Endothelial cell of umbilical vein (primary cell): ENCODE data around the gene CST8. TPM values are rescaled to one million over a fixed set of nuclear protein-coding genes. Genes with fewer than 3 reads are reported as not detected.

Experiments
- BruUV-seq: library from RNA; stranded (reverse); fragments of 400-500 nt; replicated peaks from 2 replicates; lab custom pipeline; 2021; lab: Mats Ljungman, UMichigan
- CTCF ChIA-PET: fragments of 300-600, 350-600 bp; sonication (Branson Sonifier 250); formaldehyde crosslinking; loops from one replicate; lab custom pipeline; 2021; ENCODE audit warnings: antibody characterized with exemption, inconsistent platforms; lab: Charles Lee
- POLR2A ChIA-PET: fragments of 300-600, 350-600 bp; sonication (Branson Sonifier 250); formaldehyde crosslinking; loops from one replicate; lab custom pipeline; 2021; ENCODE audit warnings: antibody characterized with exemption, inconsistent platforms; lab: Charles Lee
- DNase-seq: peaks from one replicate; pipeline ENCODE4 v3.0.0-alpha.2; 2011; ENCODE audit warnings: low read depth, low spot score
- FAIRE-seq: peaks from 2 replicates; lab custom pipeline; 2011; peaks lifted over from hg19 to GRCh38; lab: Jason Lieb, UNC
- H2AFZ ChIP-seq: 2 replicates; pipeline ENCODE4 v1.6.0; 2012; ENCODE audit warnings: low read depth, low read length, control low read depth, inconsistent platforms
- H3K27ac ChIP-seq: 2 replicates; pipeline ENCODE4 v1.5.1; 2011; ENCODE audit warnings: low read depth, mild to moderate bottlenecking, control low read depth, low read length, moderate library complexity; ENCODE audit not compliant: insufficient read depth
- H3K27me3 ChIP-seq, 2 experiments: 2 replicates each; pipeline versions ENCODE4 v1.6.0 to v1.6.1; 2011; ENCODE audit warnings: low read length in 2 of 2, mixed read lengths in 1 of 2; ENCODE audit not compliant: control insufficient read depth in 2 of 2, insufficient read depth in 2 of 2
- H3K36me3 ChIP-seq, 2 experiments: 2 replicates in 1 of 2; 3 replicates in 1 of 2; pipeline ENCODE4 v1.5.1; 2011; ENCODE audit warnings: low read length in 2 of 2, mild to moderate bottlenecking in 1 of 2, moderate library complexity in 1 of 2; ENCODE audit not compliant: control insufficient read depth in 2 of 2, insufficient read depth in 2 of 2; ENCODE audit errors: extremely low read depth in 1 of 2
- H3K4me1 ChIP-seq: 3 replicates; pipeline ENCODE4 v1.5.1; 2011; ENCODE audit warnings: mild to moderate bottlenecking, low read length; ENCODE audit not compliant: control insufficient read depth, insufficient read depth; ENCODE audit errors: extremely low read depth
- H3K4me2 ChIP-seq: 2 replicates; pipeline ENCODE4 v1.6.1; 2011; ENCODE audit warnings: low read length, control low read depth, mixed read lengths; ENCODE audit not compliant: insufficient read depth
- H3K4me3 ChIP-seq, 3 experiments: fragments of 200-600 bp in 1 of 3; sonication (generic), shearing (Covaris generic) in 1 of 3; replicated peaks in 1 of 3; 2 replicates each; pipeline ENCODE4 v1.5.1; 2011 to 2016; ENCODE audit warnings: control low read depth in 3 of 3, low read length in 3 of 3, mild to moderate bottlenecking in 2 of 3, inconsistent platforms in 1 of 3, low read depth in 1 of 3, moderate library complexity in 1 of 3; ENCODE audit not compliant: insufficient read depth in 1 of 3
- H3K79me2 ChIP-seq: 2 replicates; pipeline ENCODE4 v1.6.0; 2012; ENCODE audit warnings: low read length, inconsistent platforms; ENCODE audit not compliant: control insufficient read depth, insufficient read depth
- H3K9ac ChIP-seq: replicated peaks from 2 replicates; pipeline ENCODE3; 2011; ENCODE audit warnings: low read length, control low read depth; ENCODE audit not compliant: insufficient read depth; ENCODE audit errors: extremely low read depth
- H3K9me1 ChIP-seq: replicated peaks from 3 replicates; pipeline ENCODE4 v1.6.0; 2011; ENCODE audit warnings: mild to moderate bottlenecking, low read length; ENCODE audit not compliant: control insufficient read depth, insufficient read depth; ENCODE audit errors: extremely low read depth
- H3K9me3 ChIP-seq: replicated peaks from 2 replicates; pipeline ENCODE4 v1.5.1; 2012; ENCODE audit warnings: low read length, inconsistent platforms; ENCODE audit not compliant: control insufficient read depth, insufficient read depth
- H4K20me1 ChIP-seq: replicated peaks from 2 replicates; pipeline ENCODE3; 2011; ENCODE audit warnings: mild to moderate bottlenecking, low read length; ENCODE audit not compliant: control insufficient read depth, insufficient read depth; ENCODE audit errors: extremely low read depth
- CTCF ChIP-seq, 2 donors: IDR thresholded peaks; 1 replicate in 1 of 2; 2 replicates in 1 of 2; pipeline ENCODE4 v1.5.1; 2011; ENCODE audit warnings: low read length in 2 of 2, mild to moderate bottlenecking in 2 of 2, moderate library complexity in 2 of 2, control low read depth in 1 of 2, inconsistent platforms in 1 of 2, low read depth in 1 of 2; ENCODE audit not compliant: insufficient read depth in 1 of 2; ENCODE audit errors: extremely low read depth in 1 of 2
- EZH2 ChIP-seq: IDR thresholded peaks from 2 replicates; pipeline ENCODE4 v1.6.1; 2012; ENCODE audit warnings: borderline replicate concordance, low read depth, mild to moderate bottlenecking, moderate library complexity, low read length, inconsistent platforms; ENCODE audit not compliant: severe bottlenecking
- FOS ChIP-seq: IDR thresholded peaks from 2 replicates; pipeline ENCODE4 v1.6.1; 2011; ENCODE audit warnings: mild to moderate bottlenecking, low read length, moderate library complexity, borderline replicate concordance; ENCODE audit not compliant: insufficient read depth
- GATA2 ChIP-seq: IDR thresholded peaks from 2 replicates; pipeline ENCODE4 v1.7.0; 2011; ENCODE audit warnings: low read depth, mild to moderate bottlenecking, moderate library complexity, mixed read lengths, low read length; ENCODE audit not compliant: insufficient read length, insufficient read depth
- JUN ChIP-seq: IDR thresholded peaks from 2 replicates; pipeline ENCODE4 v1.6.1; 2011; ENCODE audit warnings: borderline replicate concordance, low read depth; ENCODE audit not compliant: insufficient read length, insufficient read depth
- MAX ChIP-seq: IDR thresholded peaks from 2 replicates; pipeline ENCODE4 v1.6.1; 2011; ENCODE audit not compliant: insufficient read depth, insufficient read length
- MYC ChIP-seq: IDR thresholded peaks from one replicate; pipeline ENCODE4 v1.6.1; 2011; ENCODE audit warnings: mild to moderate bottlenecking, low read depth, low read length
- POLR2A ChIP-seq: IDR thresholded peaks from 2 replicates; pipeline ENCODE4 v1.6.1; 2012; ENCODE audit warnings: low read depth, mild to moderate bottlenecking, control low read depth, low read length
- POLR2AphosphoS5 ChIP-seq: IDR thresholded peaks from 2 replicates; pipeline ENCODE4 v1.6.1; 2012; ENCODE audit warnings: low read depth, mild to moderate bottlenecking, control low read depth, low read length, moderate library complexity; ENCODE audit not compliant: insufficient read depth
- dilution Hi-C: fragments of 300-500 bp; cut with MboI; formaldehyde crosslinking; loops from one replicate; pipeline ENCODE4 v1.15.0; 2019; ENCODE audit warnings: low sequenced_read_pairs; ENCODE audit not compliant: extremely low pct_ligation_motif_present
- intact Hi-C: fragments of 100-400 bp; cut with micrococcal nuclease; formaldehyde crosslinking; loops from one replicate; pipeline ENCODE4 v1.10.0; 2022
- polyA plus RNA-seq, 4 experiments: library from polyadenylated mRNA; depleted of rRNA in 3 of 4; stranded (reverse) in 3 of 4; unstranded in 1 of 4; fragments of >200 nt; gene quantifications; 2 replicates each; pipeline versions ENCODE4 v1.2.1 to v1.2.3, GENCODE V29; 2011 to 2012; ENCODE audit warnings: missing spikeins in 1 of 4
- total RNA-seq: library from RNA; stranded (reverse); gene quantifications from 2 replicates; pipeline ENCODE4 v1.2.3, GENCODE V29; 2021

CST8 gene
- total and polyA plus RNA-seq, 2 donors (not counting 3 experiments of a cell fraction or from before 2014, with no cell fraction given) = not detected

- ChIA-PET CTCF (no interaction called here), POLR2A (no interaction called here)
- dilution Hi-C loops = no loop called here
- Histone ChIP-seq H3K4me1 (no peaks in the 10 kb centered on the region), H3K36me3 (no peaks in the 10 kb centered on the region), H3K4me2 (no peak overlapping the region), H3K9ac (no peak overlapping the region), H3K9me1 (no peaks in the 10 kb centered on the region), H3K27me3 (no peaks in the 10 kb centered on the region), H3K27ac (no peak overlapping the region), H4K20me1 (no peaks in the 10 kb centered on the region), H3K79me2 (no peaks in the 10 kb centered on the region), H3K4me3 (no peak overlapping the region), H3K9me3 (no peaks in the 10 kb centered on the region), H2AFZ (no peak overlapping the region)
- intact Hi-C loops = no loop called here
- TF ChIP-seq MAX (no peak), EZH2 (no peak), MYC (no peak), POLR2A (no peak), POLR2AphosphoS5 (no peak), CTCF (IDR thresholded peaks at IDR 0.05; ENCODE audit: extremely low read depth in 1 of 2, insufficient read depth in 1 of 2, low read depth in 1 of 2, low read length in 2 of 2) (no peak), JUN (no peak), GATA2 (no peak), FOS (no peak)
- no TSS peak for BruUV-seq
- FAIRE-seq (no peak), DNase-seq (no peak)
Observed at GRCh38 chr20:23541776-23542175, 50.9 kb downstream of the CST8 start.
